NOMO-1 (cell line): Measurements from ENCODE around the gene NKD1.
A peak's percentile ranks its signal among the peaks of the same experiment; 100 is the strongest.

Source experiments
- DNase-seq, 2 experiments: peaks; one replicate each; lab custom pipeline; 2025; ENCODE audit not compliant: unreplicated experiment in 2 of 2; lab: John Stamatoyannopoulos, UW

NKD1 gene

GRCh38 chr16:50537533-50538290 lies 10.5 kb upstream of the NKD1 start:
- DNase-seq: no peak

DNA sequence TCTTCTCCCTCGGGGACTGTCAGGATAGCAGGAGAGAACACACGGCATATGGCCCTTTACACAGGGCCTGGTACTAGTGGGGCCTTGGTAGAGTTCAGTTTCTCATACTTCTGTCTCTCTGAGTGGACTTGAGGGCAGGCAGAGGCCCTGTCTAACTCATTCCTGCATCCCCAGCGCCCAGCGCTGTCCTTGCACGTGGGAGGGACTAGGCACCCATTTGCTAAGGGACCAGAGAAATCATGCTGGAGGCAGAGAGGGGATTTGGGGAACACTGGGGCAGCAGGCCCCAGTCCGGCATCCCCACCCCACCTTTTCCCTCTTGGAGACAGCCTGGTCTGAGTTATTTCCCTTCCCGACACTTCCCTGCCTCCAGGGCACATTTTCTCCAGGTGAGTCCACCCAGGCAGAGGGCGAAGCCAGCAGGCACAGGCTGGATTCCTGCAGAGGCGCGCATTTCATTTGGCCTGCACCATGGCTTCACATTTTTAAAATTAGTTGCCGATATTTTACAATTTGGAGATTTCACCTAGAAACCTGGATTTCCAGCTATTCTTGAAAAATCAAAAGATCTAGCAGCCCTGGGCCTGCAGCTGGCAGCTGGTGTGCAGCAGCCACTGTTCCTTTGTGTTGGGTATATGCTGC lies 9.7 kb upstream of the NKD1 start:
- no peak for DNase-seq

DNA sequence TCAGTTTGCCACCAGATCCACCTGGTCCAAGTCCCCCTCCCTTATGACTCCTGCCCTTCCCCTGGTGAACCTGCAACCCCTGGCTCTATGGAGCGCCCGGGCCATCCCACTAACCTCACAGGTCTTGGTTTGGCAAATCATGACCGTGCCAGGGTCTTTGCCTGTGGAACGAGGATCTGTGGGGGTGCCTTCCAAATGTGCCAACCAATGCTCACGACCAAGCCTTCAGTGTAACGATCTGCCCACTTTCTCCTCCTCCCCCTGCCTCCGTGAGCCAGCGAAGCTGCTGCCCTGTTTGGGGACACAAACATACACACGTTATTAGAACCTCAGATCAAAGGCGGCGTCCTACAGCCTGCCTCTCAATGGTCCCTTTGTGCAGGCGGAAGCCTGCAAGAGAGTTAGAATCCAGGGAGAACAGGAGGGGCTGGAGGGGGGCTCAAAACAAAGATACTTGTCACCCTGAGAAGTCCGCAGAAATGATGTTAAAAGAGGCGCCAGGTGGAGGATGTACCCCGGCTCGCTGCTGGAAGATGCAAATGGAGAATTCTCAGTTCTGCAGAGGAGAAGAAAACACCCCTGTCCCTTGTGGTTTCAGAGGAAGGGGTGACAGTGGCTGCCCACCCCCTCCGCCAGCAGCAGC lies 9.0 kb upstream of the NKD1 start:
- DNase-seq: no peak

DNA sequence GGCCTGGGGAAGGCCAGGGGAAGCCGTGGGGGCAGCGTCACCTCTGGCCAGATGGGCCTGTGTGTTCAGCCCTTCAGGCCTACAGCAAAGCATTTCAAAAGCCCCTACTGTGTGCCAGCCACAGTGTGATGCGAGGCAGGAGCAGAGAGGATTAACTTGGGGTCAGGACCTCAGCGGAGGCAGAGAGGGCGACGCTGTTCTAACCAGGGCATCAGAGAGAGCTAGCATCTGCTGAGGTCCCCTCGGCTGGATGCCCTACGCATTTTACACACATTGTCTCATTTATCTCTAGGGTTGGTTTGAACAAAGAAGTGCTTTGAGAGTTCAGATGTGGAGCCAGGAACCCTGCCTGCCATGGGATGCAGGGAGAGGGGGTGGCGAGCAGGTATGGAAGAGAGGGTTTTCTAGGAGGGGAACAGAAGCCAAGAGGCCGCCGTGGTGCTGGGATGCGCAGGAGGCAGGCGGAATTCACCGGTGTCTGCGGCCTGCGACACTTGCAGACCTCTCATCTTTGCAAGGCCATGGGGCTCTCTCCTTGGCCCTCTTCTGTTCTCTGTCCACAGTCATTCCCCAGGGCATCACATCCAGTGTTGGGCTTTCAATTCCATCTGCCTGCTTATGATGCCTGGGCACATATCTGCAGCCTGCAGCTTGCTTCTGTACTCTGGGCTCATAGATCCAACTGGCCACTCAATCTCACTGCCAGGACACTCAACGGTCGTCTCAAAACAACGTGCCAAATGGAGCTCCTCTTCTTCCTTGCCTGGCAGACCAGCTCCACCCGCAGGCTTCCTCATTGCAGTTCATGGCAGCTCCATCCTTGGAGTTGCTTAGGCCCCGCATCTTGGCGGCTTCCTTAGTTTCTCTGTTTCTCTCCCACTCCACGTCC lies 8.1 kb upstream of the NKD1 start:
- DNase-seq: no peak

- DNase-seq: no peak
These were observed 7.5 kb upstream of the NKD1 start for GRCh38 chr16:50540711-50541007.

DNA sequence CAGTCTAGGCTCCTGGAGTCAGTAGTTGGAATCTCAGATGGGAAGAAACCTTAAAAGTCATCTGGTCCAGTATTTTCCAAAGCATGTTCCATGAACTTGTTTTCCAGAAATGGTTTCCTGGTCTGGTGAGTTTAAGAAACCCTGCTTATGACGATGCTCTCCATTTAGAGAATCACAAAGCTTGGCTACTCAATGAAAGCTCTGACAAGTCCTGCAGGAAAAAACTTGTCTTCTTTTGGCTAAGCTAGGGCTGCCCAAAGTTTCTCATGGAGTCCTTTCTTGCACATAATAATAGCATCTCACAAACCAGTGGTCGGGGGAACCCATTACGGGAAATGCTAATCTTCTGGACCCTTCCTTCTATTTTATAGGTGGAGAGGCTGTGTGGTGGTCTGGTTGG lies 5.5 kb upstream of the NKD1 start:
- DNase-seq: no peak

DNA sequence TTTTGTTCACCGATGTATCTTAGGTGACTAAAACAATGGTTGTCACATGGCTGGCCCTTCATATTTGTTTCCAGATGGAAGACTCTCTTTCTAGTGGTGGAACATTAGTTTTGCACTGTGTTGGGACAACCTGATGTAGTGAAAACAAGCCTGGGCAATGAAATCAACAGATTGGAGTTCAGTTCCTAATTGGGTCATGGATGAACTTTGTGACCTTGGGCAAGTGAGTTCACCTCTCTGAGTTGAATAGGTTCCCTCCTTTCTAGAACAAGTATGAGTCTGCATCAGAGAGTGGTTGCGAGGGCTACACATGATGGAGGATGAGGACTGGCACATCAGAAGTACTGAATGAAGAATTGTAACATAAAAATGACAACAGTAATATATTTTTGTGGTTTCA lies 2.1 kb upstream of the NKD1 start:
- no peak for DNase-seq

- DNase-seq: peak; percentile 21 to 25
These were observed 664 bp upstream of the NKD1 start for GRCh38 chr16:50547340-50548124.

DNA sequence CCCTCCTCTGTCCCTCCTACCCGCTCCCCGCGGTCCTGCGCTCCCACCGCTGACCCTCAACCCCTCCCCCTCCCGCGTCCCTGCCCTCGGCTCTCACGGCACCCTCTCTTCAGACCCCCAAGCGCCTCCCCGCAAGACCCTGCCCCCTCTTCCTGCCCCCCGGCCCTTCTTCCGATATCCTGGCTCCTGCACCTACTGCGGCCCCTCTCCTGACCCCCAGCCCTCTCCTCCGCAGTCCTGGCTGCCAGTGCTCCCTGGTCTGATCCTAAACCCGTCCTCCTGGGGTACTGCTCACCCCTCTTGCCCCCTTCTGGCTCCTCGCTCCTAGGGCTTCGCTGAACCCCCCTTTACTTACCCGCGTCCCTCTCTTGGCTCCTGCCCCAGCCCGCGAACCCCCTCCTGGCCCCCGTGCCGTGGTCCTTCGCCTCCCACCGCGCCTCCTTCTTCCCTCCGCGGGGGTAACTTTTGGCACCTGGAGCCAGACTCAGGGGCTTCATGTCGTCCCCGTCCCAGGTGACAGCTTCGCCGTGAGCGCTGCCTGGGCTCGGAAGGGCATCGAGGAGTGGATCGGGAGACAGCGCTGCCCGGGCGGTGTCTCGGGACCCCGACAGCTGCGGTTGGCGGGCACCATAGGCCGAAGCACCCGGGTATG lies 839 bp downstream of the NKD1 start:
- DNase-seq: no peak

DNA sequence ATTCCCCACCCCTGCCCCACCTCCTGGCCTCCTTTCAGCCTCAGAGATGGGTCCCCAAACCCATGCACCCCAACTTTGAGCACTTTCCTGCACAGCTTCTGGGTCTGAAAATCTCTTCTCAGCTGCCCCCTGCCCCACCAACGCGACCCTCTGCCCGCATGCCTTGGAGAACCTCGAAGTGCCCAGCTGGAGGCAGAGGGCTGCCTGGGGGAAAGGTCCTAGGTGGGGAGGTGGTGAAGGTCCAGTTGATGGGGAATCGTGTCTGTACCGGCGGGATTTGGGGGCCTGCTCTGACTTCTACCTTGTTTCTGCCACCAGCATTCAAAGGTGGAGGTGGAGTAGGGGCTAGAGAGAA lies 1.3 kb downstream of the NKD1 start:
- DNase-seq: no peak

DNA sequence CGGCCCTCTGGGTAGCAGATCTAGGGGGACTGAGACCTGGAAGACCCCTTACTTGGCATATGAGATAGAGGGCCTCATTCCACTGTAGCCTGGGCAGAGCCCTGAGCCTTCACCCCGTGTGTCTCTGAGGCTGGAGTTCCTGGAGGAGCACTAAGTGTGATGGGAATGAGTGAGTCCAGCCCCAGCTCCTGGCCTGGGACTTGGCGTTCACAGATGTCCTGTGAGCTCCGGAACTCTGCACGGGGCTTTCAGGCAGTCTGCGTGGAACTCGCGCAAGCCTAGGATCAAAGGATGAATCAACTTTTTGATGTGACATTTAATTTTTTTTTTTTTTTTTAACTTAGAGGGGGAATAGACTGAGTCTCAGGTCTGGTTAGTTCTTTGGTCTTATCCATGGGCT lies 1.8 kb downstream of the NKD1 start:
- no peak for DNase-seq

DNA sequence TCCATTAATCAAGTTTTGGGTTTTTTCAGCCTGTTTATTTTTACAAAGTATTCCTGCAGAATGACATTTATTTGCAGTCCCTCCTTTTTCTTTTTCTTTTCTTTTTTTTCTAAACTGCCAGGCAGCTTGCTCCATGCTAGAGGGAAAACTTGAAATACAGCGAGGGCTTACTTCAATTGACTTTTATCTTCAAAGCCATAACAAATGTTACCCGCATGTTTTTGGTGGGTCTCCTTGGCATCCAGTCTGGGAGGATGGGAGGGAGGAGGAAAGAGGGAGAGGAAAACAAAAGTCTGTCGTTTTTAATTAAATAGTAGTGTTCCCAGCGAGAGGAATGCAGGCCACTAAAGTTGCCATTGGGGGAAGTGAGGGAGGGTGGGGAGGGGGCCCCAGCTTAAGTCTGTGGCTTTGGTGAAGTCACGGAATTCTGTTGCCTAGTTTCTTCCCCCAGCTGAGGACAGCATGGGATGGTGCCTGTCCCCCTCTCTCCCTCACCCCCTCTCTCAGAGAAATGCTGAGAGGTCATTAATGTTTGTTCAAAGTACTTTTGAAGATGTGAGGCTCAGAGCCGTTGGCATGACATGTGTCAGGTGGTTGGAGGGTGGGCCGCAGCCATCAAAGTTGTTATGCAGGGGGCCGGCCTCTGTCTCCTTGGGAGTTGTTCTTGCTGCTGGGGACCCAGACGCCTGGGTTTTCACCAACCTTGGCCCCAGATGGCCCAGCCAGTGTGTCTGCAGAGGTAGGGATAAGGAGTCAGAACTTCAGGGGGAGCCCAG lies 2.9 kb downstream of the NKD1 start:
- no peak for DNase-seq

DNA sequence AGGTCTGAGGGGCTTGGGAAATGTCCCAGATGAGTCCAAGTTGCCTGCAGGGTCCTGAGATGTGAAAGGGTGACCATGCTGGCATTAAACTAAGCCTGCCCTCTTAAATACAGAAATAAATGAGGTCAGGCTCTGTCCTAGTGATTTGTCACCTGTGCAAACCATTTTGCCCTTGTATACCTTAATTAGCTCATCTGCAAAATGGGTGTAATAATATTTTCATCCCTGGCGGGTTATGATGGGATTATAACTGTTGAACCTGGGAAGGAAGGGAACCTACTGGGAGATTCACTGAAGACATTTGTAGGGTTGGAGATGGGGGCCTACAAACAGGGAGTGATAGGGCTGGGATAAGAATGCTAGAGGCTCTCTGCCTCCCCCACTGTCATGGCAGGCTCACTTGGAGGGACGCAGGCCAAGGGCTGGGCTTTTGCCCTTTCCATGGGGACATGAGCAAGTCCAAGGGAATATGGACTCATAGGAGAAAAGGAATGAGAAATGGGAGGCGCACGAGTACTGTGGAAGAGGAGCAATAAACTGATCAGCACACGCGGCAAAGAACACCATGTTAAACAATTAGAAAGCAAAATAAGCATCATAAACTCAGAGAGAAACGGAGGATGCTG lies 4.4 kb downstream of the NKD1 start:
- no peak for DNase-seq

DNA sequence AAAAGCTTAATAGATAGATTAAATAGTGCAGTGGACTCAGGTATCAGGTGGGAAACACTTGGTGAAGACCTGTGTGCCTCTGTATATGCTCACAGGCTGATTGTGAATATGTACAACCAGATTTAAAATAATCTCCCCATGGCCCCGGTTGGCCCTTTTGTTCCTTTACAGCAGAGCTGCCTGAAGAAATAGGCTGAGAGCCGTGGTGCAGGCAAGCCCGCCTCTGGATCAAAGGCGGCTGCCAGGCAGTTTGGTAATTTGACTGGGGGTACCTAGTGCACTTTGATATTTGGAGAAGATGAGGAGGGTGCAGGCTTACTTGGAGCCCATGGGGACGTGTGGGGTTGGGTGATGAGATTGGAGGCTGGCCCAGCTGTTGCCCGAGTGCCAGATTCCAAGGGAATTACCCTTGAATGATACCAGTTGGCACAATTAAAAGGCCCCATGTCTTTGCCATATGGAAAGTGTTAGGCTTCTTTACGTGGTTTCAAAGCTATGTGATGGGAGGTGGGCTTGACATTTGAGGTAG lies 5.0 kb downstream of the NKD1 start:
- no peak for DNase-seq

DNA sequence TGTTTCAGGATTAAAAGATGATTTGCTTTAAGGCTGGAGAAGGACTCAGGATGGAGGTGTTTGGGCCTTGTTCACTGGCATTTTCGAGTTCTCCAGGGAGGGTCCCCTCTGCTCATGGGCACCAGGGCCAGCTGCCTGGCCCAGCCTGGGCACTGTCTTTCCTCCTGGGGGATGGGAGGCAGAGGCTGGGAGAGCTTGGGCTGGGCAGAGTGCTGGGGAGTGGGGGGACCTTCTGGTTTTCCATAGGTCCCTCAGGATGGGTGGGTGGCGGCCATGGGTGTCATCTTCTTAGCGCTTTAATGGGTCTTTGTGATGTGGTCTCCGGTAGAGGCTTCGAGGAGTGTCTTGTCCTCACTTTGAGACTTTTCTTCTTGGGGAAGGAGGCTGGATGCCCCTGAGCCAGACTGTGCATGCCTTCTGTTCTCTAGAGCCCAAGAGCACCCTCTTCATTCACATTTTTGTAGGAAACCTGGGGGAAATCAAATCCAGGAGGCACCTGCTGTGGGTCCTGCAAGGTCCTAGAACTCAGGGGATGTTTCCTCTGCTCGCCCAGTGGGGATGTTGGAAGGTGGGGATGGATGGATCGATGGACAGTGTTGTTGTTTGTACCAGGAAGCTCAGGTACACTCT lies 5.7 kb downstream of the NKD1 start:
- no peak for DNase-seq

DNA sequence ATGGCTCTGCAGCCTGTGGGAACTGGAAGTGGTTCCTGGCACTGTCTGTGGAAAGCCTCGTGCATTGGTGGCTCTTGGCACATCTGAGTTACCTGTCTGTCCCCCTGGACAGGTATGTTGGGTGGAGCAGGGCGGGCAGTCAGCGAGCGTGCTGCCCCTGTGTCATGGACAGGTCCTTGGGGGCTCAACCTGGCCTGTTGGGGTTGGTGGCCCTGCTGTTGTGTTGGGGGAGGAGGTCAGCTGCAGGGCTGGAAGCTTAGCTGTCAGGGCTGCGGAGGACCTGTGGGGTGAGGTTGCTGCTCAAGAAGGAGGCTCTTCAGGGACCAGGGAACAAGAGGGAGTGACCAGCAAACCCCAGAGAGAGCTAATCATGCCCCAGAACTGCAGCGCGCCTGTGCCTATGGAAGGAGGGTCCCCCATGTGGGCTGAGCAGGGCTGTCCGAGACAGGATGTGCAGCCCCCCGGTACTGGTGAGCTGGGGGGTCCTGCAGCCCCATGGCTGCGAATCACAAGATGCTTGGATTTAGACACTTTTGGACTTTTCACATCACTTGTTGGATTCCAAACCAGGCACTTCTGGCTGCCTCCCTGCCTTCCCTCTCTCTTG lies 7.2 kb downstream of the NKD1 start:
- no peak for DNase-seq

DNA sequence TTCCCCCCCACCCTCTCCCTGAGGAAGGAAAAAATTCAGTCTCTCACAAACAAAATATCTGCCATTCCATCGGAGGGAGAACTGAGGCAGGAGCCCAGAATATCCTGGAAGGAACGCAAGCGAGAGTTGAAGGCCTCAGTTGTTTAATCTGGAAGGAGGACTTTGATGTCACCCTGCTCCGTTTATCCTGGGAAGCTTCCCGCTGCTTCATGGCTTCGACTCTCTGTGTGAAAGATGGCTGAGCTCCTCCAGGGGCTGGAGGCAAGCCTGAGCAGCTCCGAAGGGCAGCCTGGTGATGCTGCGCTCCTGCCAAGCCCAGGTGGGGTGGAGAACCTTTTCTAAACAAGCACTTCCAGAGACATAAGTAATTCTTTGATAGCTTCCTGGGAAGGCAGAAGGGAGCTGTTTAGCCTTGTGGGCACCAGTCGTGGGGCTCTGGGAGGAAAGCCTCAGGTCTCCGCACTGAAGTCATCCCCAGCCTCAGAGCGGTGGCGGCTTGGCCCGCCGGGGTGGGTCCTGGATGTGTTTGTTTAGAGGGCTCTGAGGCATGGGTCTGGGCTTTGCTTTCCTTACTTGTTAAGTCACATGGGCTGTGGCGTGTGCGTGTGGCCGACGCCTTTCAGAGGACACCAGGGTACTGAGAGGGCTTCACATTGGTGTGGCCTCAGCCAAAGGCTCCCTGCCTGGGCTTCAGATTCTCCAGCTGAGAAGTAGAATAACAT lies 7.9 kb downstream of the NKD1 start:
- DNase-seq: no peak
